Effector memory CD8-positive, alpha-beta T cell (primary cell): Measurements from ENCODE around the gene TTC34.

Experiments used
- ATAC-seq: fragments of 150-1000 bp; cut with Tn5 transposase; replicated peaks from 2 replicates; pipeline ENCODE4 v1.10.0; 2021; ENCODE audit warnings: mild to moderate bottlenecking, moderate library complexity
- DNase-seq, 3 experiments: peaks; one replicate each; pipeline ENCODE4 v3.0.0; 2021
- H3K27ac Mint-ChIP-seq, 2 donors: one replicate each; pipeline ENCODE4 v1.8.0; 2022; ENCODE audit warnings: mild to moderate bottlenecking in 2 of 2, mixed read lengths in 2 of 2, moderate library complexity in 2 of 2
- H3K27me3 Mint-ChIP-seq, 2 donors: one replicate each; pipeline ENCODE4 v1.8.0; 2022; ENCODE audit warnings: mixed read lengths in 2 of 2
- H3K36me3 Mint-ChIP-seq: one replicate; pipeline ENCODE4 v1.8.0; 2022; ENCODE audit warnings: mild to moderate bottlenecking, moderate library complexity, mixed read lengths; ENCODE audit not compliant: insufficient read depth
- H3K4me1 Mint-ChIP-seq, 2 donors: one replicate each; pipeline ENCODE4 v1.8.0; 2022; ENCODE audit warnings: low read depth in 2 of 2, mixed read lengths in 2 of 2
- H3K4me3 Mint-ChIP-seq, 2 donors: one replicate each; pipeline ENCODE4 v1.8.0; 2022; ENCODE audit warnings: mild to moderate bottlenecking in 2 of 2, mixed read lengths in 2 of 2, moderate library complexity in 2 of 2
- H3K9me3 Mint-ChIP-seq, 2 donors: one replicate each; pipeline ENCODE4 v1.8.0; 2022; ENCODE audit warnings: mixed read lengths in 2 of 2

TTC34 gene

GRCh38 chr1:2636733-2637132 is 164.8 kb downstream of the TTC34 start:
- peaks cover 0 to 8% of the 10 kb centered on the region in 2 donors for H3K4me1 Mint-ChIP-seq
- peaks cover 3% of the 10 kb centered on the region for H3K36me3 Mint-ChIP-seq
- H3K4me3 Mint-ChIP-seq, result no peak overlapping the region
- peaks cover 6 to 19% of the 10 kb centered on the region in 2 donors for H3K27me3 Mint-ChIP-seq
- peaks cover 0 to 1% of the 10 kb centered on the region in 2 donors for H3K9me3 Mint-ChIP-seq
- peak overlapping the region in 1 of 2 donors; percentile 19 for H3K27ac Mint-ChIP-seq
- ATAC-seq, result no peak
- DNase-seq, result no peak

DNA sequence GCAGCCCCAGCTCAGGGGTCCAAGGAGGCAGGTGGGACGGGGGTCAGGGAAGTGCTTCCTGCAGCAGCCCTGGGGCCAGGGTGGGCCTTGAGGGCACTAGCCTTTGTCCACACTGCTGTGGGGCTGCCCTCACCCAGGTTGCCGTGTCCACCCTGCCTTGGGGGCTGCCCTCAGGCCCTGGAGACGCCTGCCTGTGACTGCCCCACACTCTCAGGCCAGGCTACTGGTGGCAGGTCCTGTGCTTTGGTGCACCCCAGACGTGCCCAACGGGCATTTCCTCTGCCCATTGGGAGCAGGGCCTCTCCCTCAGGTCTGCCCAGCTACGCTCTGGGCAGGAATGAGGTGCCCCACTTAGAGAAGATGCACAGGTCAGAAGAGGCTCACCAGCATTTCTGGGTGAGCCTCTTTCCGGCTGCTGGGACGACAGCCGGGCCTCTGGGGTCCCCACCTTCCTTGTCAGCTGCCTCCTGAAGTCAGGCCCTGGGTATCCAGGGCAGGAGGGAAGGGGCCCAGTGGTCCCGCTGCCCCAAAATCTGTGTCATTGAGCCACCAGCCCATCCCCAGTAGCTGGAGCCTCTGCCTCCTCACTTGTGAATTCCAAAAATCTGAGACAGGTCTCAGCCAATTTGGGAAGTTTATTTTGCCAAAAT is 166.0 kb downstream of the TTC34 start:
- ATAC-seq (no peak), DNase-seq (no peak)
- H3K27me3 Mint-ChIP-seq, result peaks cover 6 to 27% of the 10 kb centered on the region in 2 donors
- H3K36me3 Mint-ChIP-seq, result peaks cover 3% of the 10 kb centered on the region
- H3K9me3 Mint-ChIP-seq, result peaks cover 0 to 1% of the 10 kb centered on the region in 2 donors
- no peak overlapping the region for H3K4me3 Mint-ChIP-seq
- H3K4me1 Mint-ChIP-seq, result peaks cover 0 to 8% of the 10 kb centered on the region in 2 donors
- H3K27ac Mint-ChIP-seq, result no peak overlapping the region

GRCh38 chr1:2633936-2634491 is 167.5 kb downstream of the TTC34 start:
- no peak for ATAC-seq
- peaks cover 0 to 1% of the 10 kb centered on the region in 2 donors for H3K9me3 Mint-ChIP-seq
- no peak overlapping the region for H3K27ac Mint-ChIP-seq
- peaks cover 0 to 6% of the 10 kb centered on the region in 2 donors for H3K4me1 Mint-ChIP-seq
- H3K4me3 Mint-ChIP-seq, result no peak overlapping the region
- H3K27me3 Mint-ChIP-seq, result peaks cover 11 to 40% of the 10 kb centered on the region in 2 donors
- H3K36me3 Mint-ChIP-seq, result no peaks in the 10 kb centered on the region
- no peak for DNase-seq

- ATAC-seq (no peak), DNase-seq (no peak)
- peaks cover 11 to 42% of the 10 kb centered on the region in 2 donors for H3K27me3 Mint-ChIP-seq
- peaks cover 0 to 2% of the 10 kb centered on the region in 2 donors for H3K4me1 Mint-ChIP-seq
- peak overlapping the region in 1 of 2 donors; percentile 51 for H3K27ac Mint-ChIP-seq
- H3K9me3 Mint-ChIP-seq, result peaks cover 0 to 1% of the 10 kb centered on the region in 2 donors
- no peaks in the 10 kb centered on the region for H3K36me3 Mint-ChIP-seq
- no peak overlapping the region for H3K4me3 Mint-ChIP-seq
Observed at GRCh38 chr1:2633366-2633935, 168.0 kb downstream of the TTC34 start.

- Mint-ChIP-seq H3K27ac (peak within 1 kb of the TSS in 1 of 2 donors; percentile 51), H3K27me3 (peaks cover 18 to 49% of the 10 kb centered on the region in 2 donors), H3K9me3 (peaks cover 0 to 1% of the 10 kb centered on the region in 2 donors), H3K4me3 (no peak within 1 kb of the TSS), H3K4me1 (peaks cover 0 to 2% of the 10 kb centered on the region in 2 donors), H3K36me3 (no peaks in the 10 kb centered on the region)
- ATAC-seq (no peak), DNase-seq (no peak)
Observed at GRCh38 chr1:2632561-2633361, 168.7 kb downstream of the TTC34 start, which contains the start of gene MMEL1. Gene MMEL1 (minus strand): TSS chr1:2633016. CDS start chr1:2629484, 3,532 bp downstream.

- Mint-ChIP-seq H3K9me3 (peaks cover 0 to 1% of the 10 kb centered on the region in 2 donors), H3K36me3 (no peaks in the 10 kb centered on the region), H3K27ac (no peak overlapping the region)
Observed at GRCh38 chr1:2632051-2632430, 169.5 kb downstream of the TTC34 start.

GRCh38 chr1:2631136-2632050 is 170.1 kb downstream of the TTC34 start:
- H3K27ac Mint-ChIP-seq, result no peak overlapping the region
- H3K4me3 Mint-ChIP-seq, result no peak overlapping the region
- H3K27me3 Mint-ChIP-seq, result peaks cover 30 to 63% of the 10 kb centered on the region in 2 donors

More at GRCh38 chr1:2632051-2632430, 169.5 kb downstream of the TTC34 start:
- ATAC-seq, result no peak
- H3K4me1 Mint-ChIP-seq, result peaks cover 0 to 2% of the 10 kb centered on the region in 2 donors
- no peak for DNase-seq
- H3K4me3 Mint-ChIP-seq, result no peak overlapping the region
- H3K27me3 Mint-ChIP-seq, result peaks cover 25 to 56% of the 10 kb centered on the region in 2 donors

DNA sequence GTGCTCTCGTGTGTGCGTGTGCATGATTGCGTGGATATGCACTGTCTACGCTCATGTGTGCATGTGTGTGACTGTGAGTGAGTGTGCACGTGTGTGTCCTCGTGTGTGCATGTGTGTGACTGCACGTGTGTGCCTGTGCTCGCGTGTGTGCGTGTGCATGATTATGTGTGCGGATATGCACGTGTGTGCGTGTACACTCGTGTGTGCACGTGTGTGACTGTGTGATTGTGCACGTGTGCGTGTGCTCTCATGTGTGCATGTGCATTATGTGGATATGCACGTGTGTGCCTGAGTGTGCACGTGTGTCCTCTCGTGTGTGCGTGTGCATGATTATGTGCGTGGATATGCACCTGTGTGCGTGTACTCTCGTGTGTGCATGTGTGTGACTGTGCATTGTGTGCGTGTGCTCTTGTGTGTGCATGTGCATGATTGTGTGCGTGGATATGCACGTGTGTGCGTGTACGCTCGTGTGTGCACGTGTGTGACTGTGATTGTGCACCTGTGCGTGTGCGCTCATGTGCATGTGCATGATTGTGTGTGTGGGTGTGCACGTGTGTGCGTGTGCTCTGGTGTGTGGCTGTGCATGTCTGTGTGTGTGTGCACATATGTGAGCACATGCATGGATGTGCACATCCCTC is 170.9 kb downstream of the TTC34 start:
- Mint-ChIP-seq H3K4me3 (no peak overlapping the region), H3K27ac (no peak overlapping the region), H3K4me1 (peaks cover 0 to 2% of the 10 kb centered on the region in 2 donors), H3K36me3 (no peaks in the 10 kb centered on the region), H3K27me3 (peaks cover 33 to 70% of the 10 kb centered on the region in 2 donors), H3K9me3 (no peaks in the 10 kb centered on the region)
- no peak for ATAC-seq
- DNase-seq, result no peak

More at GRCh38 chr1:2631136-2632050, 170.1 kb downstream of the TTC34 start:
- no peak for ATAC-seq
- Mint-ChIP-seq H3K9me3 (no peaks in the 10 kb centered on the region), H3K36me3 (no peaks in the 10 kb centered on the region), H3K4me1 (peaks cover 0 to 2% of the 10 kb centered on the region in 2 donors)
- no peak for DNase-seq

- no peaks in the 10 kb centered on the region for H3K36me3 Mint-ChIP-seq
- no peak overlapping the region for H3K27ac Mint-ChIP-seq
- H3K27me3 Mint-ChIP-seq, result peaks cover 40 to 78% of the 10 kb centered on the region in 2 donors
- H3K9me3 Mint-ChIP-seq, result no peaks in the 10 kb centered on the region
- DNase-seq, result no peak
- H3K4me3 Mint-ChIP-seq, result peak overlapping the region in 1 of 2 donors; percentile 12
- no peak for ATAC-seq
- peaks cover 0 to 2% of the 10 kb centered on the region in 2 donors for H3K4me1 Mint-ChIP-seq
Observed at GRCh38 chr1:2629627-2630497, 171.6 kb downstream of the TTC34 start.

DNA sequence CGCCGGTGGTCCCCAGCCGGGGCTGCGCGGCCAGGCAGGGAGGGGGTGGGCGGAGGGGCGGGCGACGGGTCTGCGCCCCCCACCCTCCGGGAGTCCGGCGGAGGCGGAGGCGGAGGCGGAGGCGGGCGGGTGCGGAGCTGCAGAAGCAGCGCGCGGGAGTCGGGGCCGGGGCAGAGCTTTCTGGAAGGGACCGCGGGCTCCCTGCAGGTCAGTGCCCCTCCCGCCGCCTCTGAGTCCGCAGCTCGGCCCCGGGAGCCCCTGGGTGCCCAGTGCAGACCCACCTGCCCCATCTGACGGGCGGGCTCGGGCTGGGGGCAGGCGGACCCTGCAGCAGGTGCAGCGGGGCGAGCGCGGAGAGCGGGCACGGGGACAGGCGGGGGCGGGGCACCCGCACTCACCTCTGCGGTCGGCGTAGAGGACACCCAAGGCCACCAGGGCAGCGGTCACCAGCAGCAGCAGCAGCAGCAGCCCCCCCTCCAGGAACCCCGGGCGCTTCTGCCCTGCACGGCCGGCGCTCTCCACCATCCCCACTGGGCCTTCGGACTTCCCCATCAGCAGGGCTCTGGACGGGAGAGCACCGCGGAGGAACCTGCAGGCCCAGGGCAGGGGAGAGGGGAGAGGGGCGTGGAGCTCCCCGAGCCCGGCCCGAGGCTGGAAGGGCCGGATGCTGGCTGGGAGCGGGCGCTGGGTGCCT is 172.4 kb downstream of the TTC34 start:
- Mint-ChIP-seq H3K4me1 (peaks cover 0 to 2% of the 10 kb centered on the region in 2 donors), H3K9me3 (no peaks in the 10 kb centered on the region), H3K27me3 (peaks cover 47 to 86% of the 10 kb centered on the region in 2 donors), H3K27ac (no peak overlapping the region), H3K4me3 (peak overlapping the region in 1 of 2 donors; percentile 12), H3K36me3 (no peaks in the 10 kb centered on the region)
- DNase-seq (no peak), ATAC-seq (peak; percentile 10)
